ENCODE results near the gene TEAD1. TPM values are rescaled to one million over a fixed set of nuclear protein-coding genes. Genes with fewer than 3 reads are reported as not detected.

TEAD1 gene
- total and polyA plus RNA-seq, 9 donors: 20.0 to 84.1 (median 67.6) TPM

DNA sequence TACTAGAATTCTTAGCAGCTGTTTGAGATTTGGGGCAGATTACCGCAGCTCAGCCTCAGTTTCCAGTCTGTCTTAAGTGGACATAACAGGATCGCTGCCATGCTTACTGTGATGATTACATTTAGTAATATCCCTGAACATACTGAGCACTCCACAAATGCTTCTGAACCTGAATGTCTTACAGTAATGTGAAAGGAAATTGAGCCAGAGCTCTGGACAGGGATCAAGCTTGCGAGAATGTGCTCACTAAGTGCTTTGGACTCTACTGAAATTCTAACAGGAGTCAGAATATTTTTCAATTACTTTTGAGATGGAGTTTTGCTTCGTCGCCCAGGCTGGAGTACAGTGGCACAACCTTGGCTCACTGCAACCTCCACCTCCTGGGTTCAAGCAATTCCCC, 216.3 kb downstream of the TEAD1 start:
- Histone ChIP-seq H3K36me3 (no peaks in the 10 kb centered on the region), H3K4me1 (ENCODE audit: insufficient read depth) (peaks cover 11% of the 10 kb centered on the region), H3K27ac (no peak overlapping the region), H3K27me3 (no peaks in the 10 kb centered on the region), H3K4me3 (no peak overlapping the region), H3K9me3 (no peaks in the 10 kb centered on the region)
- 69 to 96% (median 75%) methylated on average over 5 of the region's 5 CpGs for WGBS, 3 donors
- no peak for TF ChIP-seq EP300 (IDR thresholded peaks at IDR 0.05)
- TF ChIP-seq POLR2A (IDR thresholded peaks at IDR 0.05): no peak
- TF ChIP-seq, protein P1, sequence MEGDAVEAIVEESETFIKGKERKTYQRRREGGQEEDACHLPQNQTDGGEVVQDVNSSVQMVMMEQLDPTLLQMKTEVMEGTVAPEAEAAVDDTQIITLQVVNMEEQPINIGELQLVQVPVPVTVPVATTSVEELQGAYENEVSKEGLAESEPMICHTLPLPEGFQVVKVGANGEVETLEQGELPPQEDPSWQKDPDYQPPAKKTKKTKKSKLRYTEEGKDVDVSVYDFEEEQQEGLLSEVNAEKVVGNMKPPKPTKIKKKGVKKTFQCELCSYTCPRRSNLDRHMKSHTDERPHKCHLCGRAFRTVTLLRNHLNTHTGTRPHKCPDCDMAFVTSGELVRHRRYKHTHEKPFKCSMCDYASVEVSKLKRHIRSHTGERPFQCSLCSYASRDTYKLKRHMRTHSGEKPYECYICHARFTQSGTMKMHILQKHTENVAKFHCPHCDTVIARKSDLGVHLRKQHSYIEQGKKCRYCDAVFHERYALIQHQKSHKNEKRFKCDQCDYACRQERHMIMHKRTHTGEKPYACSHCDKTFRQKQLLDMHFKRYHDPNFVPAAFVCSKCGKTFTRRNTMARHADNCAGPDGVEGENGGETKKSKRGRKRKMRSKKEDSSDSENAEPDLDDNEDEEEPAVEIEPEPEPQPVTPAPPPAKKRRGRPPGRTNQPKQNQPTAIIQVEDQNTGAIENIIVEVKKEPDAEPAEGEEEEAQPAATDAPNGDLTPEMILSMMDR (IDR thresholded peaks at IDR 0.05): no peak
- no peak for DNase-seq
- intact Hi-C loops (cut with DNase I): loop anchor here in 2 of 4 donors (5.0 to 10.0 kb wide), 3 partner anchors 218 to 558 kb away; partner anchors contain the start of gene TEAD1 (in 1 of the 2)

DNA sequence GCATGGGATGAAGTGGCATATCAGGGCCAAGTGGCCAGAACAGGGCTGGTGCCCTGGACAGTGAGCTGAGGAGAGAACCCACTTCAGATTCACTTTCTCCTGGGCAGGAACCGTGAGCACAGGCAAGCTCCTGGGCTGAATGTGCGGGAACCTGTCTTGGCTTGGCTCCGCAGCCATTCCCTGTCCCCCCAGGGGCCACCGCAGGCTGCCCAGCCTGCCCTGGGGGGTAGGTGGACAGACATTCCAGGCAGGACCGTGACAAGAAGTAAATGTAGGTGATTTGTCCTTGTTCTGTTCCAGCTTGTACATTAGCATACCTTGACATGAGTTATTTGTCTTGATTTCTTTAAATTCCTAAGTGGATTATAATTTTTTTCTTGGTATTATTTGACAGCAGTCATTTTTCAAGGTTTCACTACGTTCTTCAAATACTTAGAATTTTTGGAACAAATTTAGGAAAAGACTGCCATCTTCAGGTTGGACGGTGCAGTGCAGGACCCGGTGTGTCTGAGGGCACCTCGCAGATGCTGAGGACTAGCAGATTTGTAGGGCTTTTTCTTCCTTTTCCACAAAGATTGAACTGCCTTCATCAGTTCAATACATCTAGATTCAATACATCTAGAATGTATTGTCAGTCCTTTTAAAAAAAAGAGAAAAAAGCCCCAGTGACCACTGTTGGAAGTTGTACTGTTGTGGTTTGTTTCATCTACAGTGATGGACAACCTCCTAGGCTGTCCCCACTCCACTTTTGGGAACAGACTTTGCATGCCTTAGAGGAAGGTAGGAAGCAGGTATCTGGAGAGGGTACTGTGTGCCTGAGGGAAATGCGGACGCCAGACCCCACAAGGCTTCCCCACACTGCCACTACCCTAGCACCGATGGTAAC, 219.8 kb downstream of the TEAD1 start:
- Histone ChIP-seq H3K4me3 (no peak overlapping the region), H3K9me3 (no peaks in the 10 kb centered on the region), H3K36me3 (no peaks in the 10 kb centered on the region), H3K27me3 (no peaks in the 10 kb centered on the region), H3K27ac (no peak overlapping the region), H3K4me1 (ENCODE audit: insufficient read depth) (peaks cover 11% of the 10 kb centered on the region)
- WGBS, 3 donors: 50 to 59% (median 51%) methylated on average over 12 of the region's 12 CpGs
- TF ChIP-seq, protein P1 (IDR thresholded peaks at IDR 0.05): peak; percentile 63 to 85 (median 81)
- no peak for TF ChIP-seq POLR2A (IDR thresholded peaks at IDR 0.05)
- intact Hi-C loops (cut with DNase I): loop anchor here (2.0 to 10.0 kb wide), 5 partner anchors 222 to 563 kb away; partner anchors contain the start of gene TEAD1 (in 1 of the 4)
- DNase-seq: peak; percentile 42 to 80 (median 74)

DNA sequence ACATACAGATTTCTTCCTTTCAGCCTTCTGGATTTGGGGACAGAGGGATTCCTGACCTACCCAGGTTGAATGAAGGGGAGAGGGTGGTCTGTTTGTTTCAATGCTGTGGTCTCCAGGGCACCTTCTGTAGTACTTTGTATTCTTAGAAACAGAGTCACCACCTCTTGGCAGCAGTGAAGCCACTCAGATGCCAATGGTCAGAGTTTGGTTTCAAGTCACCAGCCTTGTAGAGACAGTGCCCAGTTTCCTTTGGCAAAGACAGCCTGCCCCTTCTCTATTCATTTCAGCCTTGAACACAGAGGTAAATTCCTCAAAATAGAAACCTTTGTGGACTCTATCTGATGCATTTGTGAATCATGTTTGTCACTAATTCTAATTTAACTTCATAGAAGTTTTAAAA, 223.2 kb downstream of the TEAD1 start:
- no peak for TF ChIP-seq EP300 (IDR thresholded peaks at IDR 0.05)
- TF ChIP-seq, protein P1 (IDR thresholded peaks at IDR 0.05): no peak
- no peak for TF ChIP-seq POLR2A (IDR thresholded peaks at IDR 0.05)
- H3K36me3 ChIP-seq: no peaks in the 10 kb centered on the region
- H3K27me3 ChIP-seq: no peaks in the 10 kb centered on the region
- intact Hi-C loops (cut with DNase I): loop anchor here in 1 of 4 donors (10.0 kb wide), 1 partner anchor 483 kb away; no protein-coding TSS in a partner anchor
- peaks cover 5% of the 10 kb centered on the region for H3K4me1 ChIP-seq (ENCODE audit: insufficient read depth)
- no peak overlapping the region for H3K27ac ChIP-seq
- no peaks in the 10 kb centered on the region for H3K9me3 ChIP-seq
- DNase-seq: no peak
- no peak overlapping the region for H3K4me3 ChIP-seq

DNA sequence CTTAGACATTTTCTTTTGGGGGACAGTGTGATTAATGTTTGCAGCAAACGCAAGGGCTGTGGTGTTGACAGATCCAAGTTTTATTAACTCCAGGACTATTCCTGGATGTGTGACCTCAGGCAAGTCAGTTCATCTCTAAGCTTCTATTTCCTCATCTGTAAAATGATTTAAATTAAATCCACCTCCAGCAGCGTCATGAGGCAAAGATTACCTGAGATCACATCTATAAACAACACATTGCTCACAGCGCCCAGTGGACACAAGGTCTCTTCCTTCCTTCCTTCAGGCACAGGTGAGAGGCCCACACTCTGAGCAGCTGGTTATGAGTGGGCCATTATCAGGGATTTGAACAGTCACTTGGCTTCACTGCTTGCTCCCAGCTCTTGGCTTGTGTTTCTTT, 223.6 kb downstream of the TEAD1 start:
- Histone ChIP-seq H3K36me3 (no peaks in the 10 kb centered on the region), H3K4me3 (no peak overlapping the region), H3K27me3 (no peaks in the 10 kb centered on the region), H3K27ac (no peak overlapping the region), H3K9me3 (no peaks in the 10 kb centered on the region), H3K4me1 (ENCODE audit: insufficient read depth) (peaks cover 5% of the 10 kb centered on the region)
- 77 to 88% (median 84%) methylated on average over 3 of the region's 3 CpGs for WGBS, 3 donors
- no peak for DNase-seq
- TF ChIP-seq, protein P1 (IDR thresholded peaks at IDR 0.05): no peak
- TF ChIP-seq EP300 (IDR thresholded peaks at IDR 0.05) (no peak), POLR2A (IDR thresholded peaks at IDR 0.05) (no peak)
- intact Hi-C loops (cut with DNase I): loop anchor here in 1 of 4 donors (10.0 kb wide), 1 partner anchor 483 kb away; no protein-coding TSS in a partner anchor
